ENCODE measurements around the gene CCRL2. TPM values are rescaled to one million over a fixed set of nuclear protein-coding genes. Genes with fewer than 3 reads are reported as not detected.

Gene CCRL2
- total and polyA plus RNA-seq, 8 donors: 0.76 to 5.2 (median 2.0) TPM; not detected in 3

- no peak for TF ChIP-seq POLR2AphosphoS5 (IDR thresholded peaks at IDR 0.05)
- no peak for TF ChIP-seq EP300 (IDR thresholded peaks at IDR 0.05)
- no peak for TF ChIP-seq POLR2A (IDR thresholded peaks at IDR 0.05)
- TF ChIP-seq, protein P1, sequence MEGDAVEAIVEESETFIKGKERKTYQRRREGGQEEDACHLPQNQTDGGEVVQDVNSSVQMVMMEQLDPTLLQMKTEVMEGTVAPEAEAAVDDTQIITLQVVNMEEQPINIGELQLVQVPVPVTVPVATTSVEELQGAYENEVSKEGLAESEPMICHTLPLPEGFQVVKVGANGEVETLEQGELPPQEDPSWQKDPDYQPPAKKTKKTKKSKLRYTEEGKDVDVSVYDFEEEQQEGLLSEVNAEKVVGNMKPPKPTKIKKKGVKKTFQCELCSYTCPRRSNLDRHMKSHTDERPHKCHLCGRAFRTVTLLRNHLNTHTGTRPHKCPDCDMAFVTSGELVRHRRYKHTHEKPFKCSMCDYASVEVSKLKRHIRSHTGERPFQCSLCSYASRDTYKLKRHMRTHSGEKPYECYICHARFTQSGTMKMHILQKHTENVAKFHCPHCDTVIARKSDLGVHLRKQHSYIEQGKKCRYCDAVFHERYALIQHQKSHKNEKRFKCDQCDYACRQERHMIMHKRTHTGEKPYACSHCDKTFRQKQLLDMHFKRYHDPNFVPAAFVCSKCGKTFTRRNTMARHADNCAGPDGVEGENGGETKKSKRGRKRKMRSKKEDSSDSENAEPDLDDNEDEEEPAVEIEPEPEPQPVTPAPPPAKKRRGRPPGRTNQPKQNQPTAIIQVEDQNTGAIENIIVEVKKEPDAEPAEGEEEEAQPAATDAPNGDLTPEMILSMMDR (IDR thresholded peaks at IDR 0.05): no peak
- H3K4me1 ChIP-seq: peaks cover 0 to 8% (median 0%) of the 10 kb centered on the region in 4 donors
- DNase-seq: no peak
- H3K27ac ChIP-seq: no peak overlapping the region
- intact Hi-C loops (cut with DNase I; ENCODE audit: low total_unique reads): no loop called here
- no peaks in the 10 kb centered on the region for H3K9me3 ChIP-seq
- WGBS, 5 donors: 68 to 84% (median 81%) methylated on average over 7 of the region's 7 CpGs
- H3K4me3 ChIP-seq: no peak overlapping the region
- no peaks in the 10 kb centered on the region for H3K27me3 ChIP-seq
- no peaks in the 10 kb centered on the region for H3K36me3 ChIP-seq
Measured at GRCh38 chr3:46416811-46417510, 9.9 kb downstream of the CCRL2 start.

- no peaks in the 10 kb centered on the region for H3K27me3 ChIP-seq
Measured at GRCh38 chr3:46417841-46418611, 11.0 kb downstream of the CCRL2 start.

DNA sequence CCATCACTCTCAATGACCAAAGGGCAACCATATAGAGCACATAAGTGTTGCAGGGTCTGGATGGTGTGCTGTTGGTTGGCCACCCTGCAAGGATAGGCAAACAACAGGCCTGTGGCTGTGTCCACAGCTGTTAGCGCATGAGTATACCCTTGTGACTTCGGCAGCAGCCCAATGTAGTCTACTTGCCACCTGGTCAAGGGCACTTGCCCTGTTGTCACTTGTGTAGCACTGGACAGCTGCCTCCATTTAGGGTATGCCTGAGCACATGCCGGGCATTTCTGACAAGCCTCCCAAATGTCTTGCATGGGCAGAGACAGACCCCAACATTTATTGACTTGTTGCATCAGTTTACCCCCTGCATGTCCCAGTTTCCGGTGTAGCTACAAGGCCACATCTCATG is 12.8 kb downstream of the CCRL2 start:
- DNase-seq: no peak
- Histone ChIP-seq H3K36me3 (no peaks in the 10 kb centered on the region), H3K4me1 (peaks cover 0 to 8% (median 0%) of the 10 kb centered on the region in 4 donors), H3K27me3 (no peaks in the 10 kb centered on the region), H3K9me3 (no peaks in the 10 kb centered on the region), H3K4me3 (no peak overlapping the region), H3K27ac (no peak overlapping the region)
- intact Hi-C loops (cut with DNase I; ENCODE audit: low total_unique reads): no loop called here
- no peak for TF ChIP-seq POLR2AphosphoS5 (IDR thresholded peaks at IDR 0.05)
- TF ChIP-seq EP300 (IDR thresholded peaks at IDR 0.05): no peak
- TF ChIP-seq, protein P1 (IDR thresholded peaks at IDR 0.05): no peak
- TF ChIP-seq POLR2A (IDR thresholded peaks at IDR 0.05): no peak
- 95 to 100% (median 99%) methylated on average over 4 of the region's 4 CpGs for WGBS, 5 donors

More at GRCh38 chr3:46417841-46418611, 11.0 kb downstream of the CCRL2 start:
- no peaks in the 10 kb centered on the region for H3K9me3 ChIP-seq
- no peak overlapping the region for H3K27ac ChIP-seq
- peaks cover 0 to 8% (median 0%) of the 10 kb centered on the region in 4 donors for H3K4me1 ChIP-seq
- no peaks in the 10 kb centered on the region for H3K36me3 ChIP-seq
- H3K4me3 ChIP-seq: no peak overlapping the region
- no peak for DNase-seq
- TF ChIP-seq EP300 (IDR thresholded peaks at IDR 0.05) (no peak), POLR2AphosphoS5 (IDR thresholded peaks at IDR 0.05) (no peak), POLR2A (IDR thresholded peaks at IDR 0.05) (no peak)
- TF ChIP-seq, protein P1 (IDR thresholded peaks at IDR 0.05): no peak
- intact Hi-C loops (cut with DNase I; ENCODE audit: low total_unique reads): no loop called here
- 82 to 88% (median 86%) methylated on average over 9 of the region's 9 CpGs for WGBS, 5 donors

- 86 to 100% (median 92%) methylated on average over 2 of the region's 2 CpGs for WGBS, 5 donors
- Histone ChIP-seq H3K27ac (no peak overlapping the region), H3K9me3 (no peaks in the 10 kb centered on the region), H3K27me3 (no peaks in the 10 kb centered on the region), H3K4me1 (peaks cover 0 to 8% (median 0%) of the 10 kb centered on the region in 4 donors), H3K36me3 (no peaks in the 10 kb centered on the region), H3K4me3 (no peak overlapping the region)
- intact Hi-C loops (cut with DNase I; ENCODE audit: low total_unique reads): no loop called here
- no peak for DNase-seq
- no peak for TF ChIP-seq EP300 (IDR thresholded peaks at IDR 0.05)
- no peak for TF ChIP-seq POLR2A (IDR thresholded peaks at IDR 0.05)
- TF ChIP-seq, protein P1 (IDR thresholded peaks at IDR 0.05): no peak
- TF ChIP-seq POLR2AphosphoS5 (IDR thresholded peaks at IDR 0.05): no peak
Measured at GRCh38 chr3:46420931-46421330, 13.9 kb downstream of the CCRL2 start.
